ENCODE results near the gene C1QL4. TPM values are rescaled to one million over a fixed set of nuclear protein-coding genes. Genes with fewer than 3 reads are reported as not detected.

C1QL4 gene
- polyA plus RNA-seq, 1 donor (not counting 4 experiments of a cell fraction or from before 2014, with no cell fraction given) = 0.07 TPM

DNA sequence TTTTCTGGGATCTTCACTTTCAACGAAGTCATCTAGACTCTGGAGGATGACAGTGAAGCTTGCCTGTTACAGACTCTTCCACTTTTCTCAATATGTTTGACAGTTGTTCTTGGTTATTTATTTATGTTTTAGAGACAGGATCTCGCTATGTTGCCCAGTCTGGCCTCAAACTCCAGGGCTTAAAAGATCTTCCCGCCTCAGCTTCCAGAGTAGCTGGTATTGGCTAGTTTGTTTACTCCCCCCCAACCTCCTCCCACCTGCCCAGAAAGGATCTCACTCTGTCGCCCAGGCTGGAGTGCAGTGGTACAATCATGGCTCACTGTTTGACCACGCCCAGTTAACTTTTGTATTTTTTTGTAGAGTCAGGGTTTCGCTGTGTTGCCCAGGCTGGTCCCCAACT lies 33.6 kb upstream of the C1QL4 start:
- Histone ChIP-seq H2AFZ (ENCODE audit: control insufficient read depth, low read length) (no peak overlapping the region), H3K79me2 (ENCODE audit: control insufficient read depth, insufficient read depth, low read length) (peaks cover 85% of the 10 kb centered on the region), H3K4me3 (ENCODE audit: control insufficient read depth in 2 of 3, extremely low read depth in 1 of 3, insufficient read depth in 2 of 3, low read depth in 1 of 3, low read length in 3 of 3) (no peak overlapping the region), H3K4me1 (ENCODE audit: control insufficient read depth, extremely low read depth, insufficient read depth, low read length) (peaks cover 25% of the 10 kb centered on the region), H3K27ac (ENCODE audit: control insufficient read depth, insufficient read depth, low read length) (no peak overlapping the region), H3K36me3 (ENCODE audit: control insufficient read depth in 2 of 2, extremely low read depth in 1 of 2, insufficient read depth in 2 of 2, low read length in 2 of 2) (peaks cover 2 to 4% of the 10 kb centered on the region in 2 experiments), H3K9me3 (ENCODE audit: control insufficient read depth, low read depth, low read length) (no peaks in the 10 kb centered on the region), H3K4me2 (ENCODE audit: control insufficient read depth, extremely low read depth, insufficient read depth, low read depth, low read length) (peak overlapping the region; percentile 73), H3K9ac (ENCODE audit: control insufficient read depth, extremely low read depth, insufficient read depth, low read length) (no peak overlapping the region), H3K27me3 (ENCODE audit: control insufficient read depth, extremely low read depth, insufficient read depth, low read length) (no peaks in the 10 kb centered on the region), H3K9me1 (ENCODE audit: control insufficient read depth, extremely low read depth, insufficient read depth, low read length) (no peaks in the 10 kb centered on the region), H4K20me1 (ENCODE audit: control insufficient read depth, extremely low read depth, insufficient read depth, low read length) (peaks cover 6% of the 10 kb centered on the region)
- no peak for TF ChIP-seq EZH2 (IDR thresholded peaks at IDR 0.05; ENCODE audit: low read length)
- TF ChIP-seq, protein P1, sequence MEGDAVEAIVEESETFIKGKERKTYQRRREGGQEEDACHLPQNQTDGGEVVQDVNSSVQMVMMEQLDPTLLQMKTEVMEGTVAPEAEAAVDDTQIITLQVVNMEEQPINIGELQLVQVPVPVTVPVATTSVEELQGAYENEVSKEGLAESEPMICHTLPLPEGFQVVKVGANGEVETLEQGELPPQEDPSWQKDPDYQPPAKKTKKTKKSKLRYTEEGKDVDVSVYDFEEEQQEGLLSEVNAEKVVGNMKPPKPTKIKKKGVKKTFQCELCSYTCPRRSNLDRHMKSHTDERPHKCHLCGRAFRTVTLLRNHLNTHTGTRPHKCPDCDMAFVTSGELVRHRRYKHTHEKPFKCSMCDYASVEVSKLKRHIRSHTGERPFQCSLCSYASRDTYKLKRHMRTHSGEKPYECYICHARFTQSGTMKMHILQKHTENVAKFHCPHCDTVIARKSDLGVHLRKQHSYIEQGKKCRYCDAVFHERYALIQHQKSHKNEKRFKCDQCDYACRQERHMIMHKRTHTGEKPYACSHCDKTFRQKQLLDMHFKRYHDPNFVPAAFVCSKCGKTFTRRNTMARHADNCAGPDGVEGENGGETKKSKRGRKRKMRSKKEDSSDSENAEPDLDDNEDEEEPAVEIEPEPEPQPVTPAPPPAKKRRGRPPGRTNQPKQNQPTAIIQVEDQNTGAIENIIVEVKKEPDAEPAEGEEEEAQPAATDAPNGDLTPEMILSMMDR (optimal IDR thresholded peaks at IDR 0.05 in 1 of 3, IDR thresholded peaks at IDR 0.05 in 1 of 3, conservative IDR thresholded peaks at IDR 0.05 in 1 of 3; ENCODE audit: extremely low read depth in 1 of 3, insufficient read depth in 2 of 3, low read length in 3 of 3) = no peak
- dilution Hi-C loops (cut with MboI; ENCODE audit: extremely low pct_ligation_motif_present, low sequenced_read_pairs) = no loop called here
- no peak for DNase-seq (ENCODE audit: low read depth, low spot score)
- no peak for FAIRE-seq

DNA sequence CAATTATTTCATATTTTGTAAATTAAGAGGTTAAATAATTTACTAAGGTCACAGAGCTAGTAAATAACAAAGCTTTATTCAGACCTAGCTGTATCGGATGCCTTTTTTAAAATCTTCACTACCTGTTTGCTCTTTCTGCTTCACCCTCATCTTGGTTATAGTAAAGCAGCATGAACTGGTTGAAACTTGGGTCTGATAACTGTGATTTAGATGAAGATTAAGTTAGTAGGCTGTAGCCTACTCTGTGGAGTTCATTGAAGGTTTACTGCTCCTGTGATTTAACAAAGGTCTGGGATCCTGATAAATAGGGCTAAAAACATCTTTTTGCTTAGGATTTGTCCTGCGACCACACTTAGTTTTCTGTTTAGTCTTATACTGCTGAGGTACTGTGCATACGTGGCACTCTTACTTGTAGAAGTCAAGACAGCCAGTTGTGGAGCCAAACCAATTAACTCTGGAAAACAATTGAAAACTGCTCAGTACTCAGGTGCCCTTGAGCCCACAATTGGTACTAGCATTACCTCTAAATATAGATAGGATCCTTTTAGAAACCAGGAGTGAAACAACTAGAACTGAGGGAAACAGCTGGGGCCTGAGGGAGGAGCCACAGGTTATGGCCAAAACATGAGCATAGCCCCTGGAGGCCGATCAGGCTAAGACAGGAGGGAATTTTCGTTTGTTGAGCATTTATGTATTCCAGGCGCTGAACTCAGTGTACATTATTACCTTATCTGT lies 32.6 kb upstream of the C1QL4 start:
- Histone ChIP-seq H3K9ac (ENCODE audit: control insufficient read depth, extremely low read depth, insufficient read depth, low read length) (peak overlapping the region; percentile 34), H3K4me1 (ENCODE audit: control insufficient read depth, extremely low read depth, insufficient read depth, low read length) (peaks cover 34% of the 10 kb centered on the region), H4K20me1 (ENCODE audit: control insufficient read depth, extremely low read depth, insufficient read depth, low read length) (peaks cover 5% of the 10 kb centered on the region), H3K36me3 (ENCODE audit: control insufficient read depth in 2 of 2, extremely low read depth in 1 of 2, insufficient read depth in 2 of 2, low read length in 2 of 2) (peaks cover 2 to 4% of the 10 kb centered on the region in 2 experiments), H3K4me2 (ENCODE audit: control insufficient read depth, extremely low read depth, insufficient read depth, low read depth, low read length) (peak overlapping the region; percentile 73), H3K9me3 (ENCODE audit: control insufficient read depth, low read depth, low read length) (no peaks in the 10 kb centered on the region), H3K4me3 (ENCODE audit: control insufficient read depth in 2 of 3, extremely low read depth in 1 of 3, insufficient read depth in 2 of 3, low read depth in 1 of 3, low read length in 3 of 3) (peak overlapping the region in 2 of 3 experiments; percentile 18 to 91), H3K27me3 (ENCODE audit: control insufficient read depth, extremely low read depth, insufficient read depth, low read length) (no peaks in the 10 kb centered on the region), H3K79me2 (ENCODE audit: control insufficient read depth, insufficient read depth, low read length) (peaks cover 76% of the 10 kb centered on the region), H3K27ac (ENCODE audit: control insufficient read depth, insufficient read depth, low read length) (peak overlapping the region; percentile 24), H3K9me1 (ENCODE audit: control insufficient read depth, extremely low read depth, insufficient read depth, low read length) (no peaks in the 10 kb centered on the region), H2AFZ (ENCODE audit: control insufficient read depth, low read length) (no peak overlapping the region)
- dilution Hi-C loops (cut with MboI; ENCODE audit: extremely low pct_ligation_motif_present, low sequenced_read_pairs) = no loop called here
- FAIRE-seq (no peak), DNase-seq (ENCODE audit: low read depth, low spot score) (no peak)
- TF ChIP-seq, protein P1 (optimal IDR thresholded peaks at IDR 0.05 in 1 of 3, IDR thresholded peaks at IDR 0.05 in 1 of 3, conservative IDR thresholded peaks at IDR 0.05 in 1 of 3; ENCODE audit: extremely low read depth in 1 of 3, insufficient read depth in 2 of 3, low read length in 3 of 3) = peak; percentile 39 to 61 (median 43)
- no peak for TF ChIP-seq EZH2 (IDR thresholded peaks at IDR 0.05; ENCODE audit: low read length)

Data from keratinocyte (primary cell).